IPS-11a (cell line): Measurements from ENCODE around the gene MYMX.

Experiments used
- H3K4me3 ChIP-seq: one replicate; pipeline ENCODE4 v1.5.1; 2013; ENCODE audit warnings: low read depth, low read length, control low read depth

The MYMX gene

GRCh38 chr6:44249082-44249748, 32.5 kb downstream of the MYMX start:
- H3K4me3 ChIP-seq: peak overlapping the region; percentile 99

- no peak overlapping the region for H3K4me3 ChIP-seq
Measured at GRCh38 chr6:44250067-44250717, 33.5 kb downstream of the MYMX start.

- H3K4me3 ChIP-seq: no peak overlapping the region
Measured at GRCh38 chr6:44250718-44251123, 34.0 kb downstream of the MYMX start.

- H3K4me3 ChIP-seq: no peak overlapping the region
Measured at GRCh38 chr6:44251576-44252524, 35.1 kb downstream of the MYMX start.

GRCh38 chr6:44253307-44254101, 36.8 kb downstream of the MYMX start:
- no peak overlapping the region for H3K4me3 ChIP-seq

- H3K4me3 ChIP-seq: no peak overlapping the region
Measured at GRCh38 chr6:44254191-44255104, 37.7 kb downstream of the MYMX start.

- H3K4me3 ChIP-seq: no peak overlapping the region
Measured at GRCh38 chr6:44255105-44255808, 38.5 kb downstream of the MYMX start.

GRCh38 chr6:44255871-44256774, 39.4 kb downstream of the MYMX start:
- H3K4me3 ChIP-seq: peak overlapping the region; percentile 61

GRCh38 chr6:44256775-44257024, 40.0 kb downstream of the MYMX start:
- peak overlapping the region; percentile 61 for H3K4me3 ChIP-seq

- H3K4me3 ChIP-seq: peak within 1 kb of the TSS; percentile 61
Measured at GRCh38 chr6:44257025-44257752, 40.5 kb downstream of the MYMX start, which contains the start of gene SLC35B2. SLC35B2 (minus strand) TSS chr6:44257528; CDS start chr6:44257410, 118 bp downstream.

GRCh38 chr6:44257753-44258324, 41.1 kb downstream of the MYMX start:
- H3K4me3 ChIP-seq: peak overlapping the region; percentile 40

- no peak overlapping the region for H3K4me3 ChIP-seq
Measured at GRCh38 chr6:44258325-44258863, 41.7 kb downstream of the MYMX start.

GRCh38 chr6:44258921-44259320, 42.2 kb downstream of the MYMX start:
- H3K4me3 ChIP-seq: no peak overlapping the region

- H3K4me3 ChIP-seq: no peak overlapping the region
Measured at GRCh38 chr6:44260011-44260410, 43.3 kb downstream of the MYMX start.

- no peak overlapping the region for H3K4me3 ChIP-seq
Measured at GRCh38 chr6:44260451-44261297, 43.9 kb downstream of the MYMX start.

- H3K4me3 ChIP-seq: no peak overlapping the region
Measured at GRCh38 chr6:44261581-44261980, 44.9 kb downstream of the MYMX start.
